OCI-LY1 (cell line): ENCODE measurements around the gene ALOX5.
"Not testable (repeated sequence)": the region's sequence is repeated elsewhere in the genome, so short reads cannot be mapped to it uniquely, and the experiment has no call there.

Experiments
- H2AFZ ChIP-seq: fragments of 200-600 bp; sonication (generic), shearing (Covaris generic); 2 replicates; pipeline ENCODE4 v1.6.0; 2014; ENCODE audit warnings: antibody characterized with exemption, mild to moderate bottlenecking, low read length
- H3F3A ChIP-seq: fragments of 200-600 bp; sonication (generic), shearing (Covaris generic); 2 replicates; pipeline ENCODE4 v1.6.0; 2014; ENCODE audit warnings: mild to moderate bottlenecking, antibody characterized with exemption, low read length, moderate library complexity; ENCODE audit not compliant: insufficient read depth
- H3K27ac ChIP-seq: fragments of 200-600 bp; sonication (generic); 2 replicates; pipeline ENCODE4 v1.5.1; 2014; ENCODE audit warnings: low read length, mixed run types, mild to moderate bottlenecking, low read depth; ENCODE audit not compliant: poor library complexity, severe bottlenecking
- H3K27me3 ChIP-seq: fragments of 200-600 bp; sonication (generic); 2 replicates; pipeline ENCODE4 v1.6.0; 2014; ENCODE audit warnings: antibody characterized with exemption, mild to moderate bottlenecking, low read length, moderate library complexity; ENCODE audit not compliant: insufficient read depth
- H3K36me3 ChIP-seq: fragments of 200-600 bp; sonication (generic); 2 replicates; pipeline ENCODE4 v1.6.1; 2014; ENCODE audit warnings: mild to moderate bottlenecking, antibody characterized with exemption, low read length, moderate library complexity, mixed read lengths; ENCODE audit not compliant: insufficient read depth
- H3K4me1 ChIP-seq: fragments of 200-600 bp; sonication (generic); 2 replicates; pipeline ENCODE4 v1.5.1; 2014; ENCODE audit warnings: mild to moderate bottlenecking, low read length, moderate library complexity; ENCODE audit not compliant: insufficient read depth, severe bottlenecking
- H3K4me2 ChIP-seq: fragments of 200-600 bp; sonication (generic), shearing (Covaris generic); 2 replicates; pipeline ENCODE4 v1.6.1; 2014; ENCODE audit warnings: low read length
- H3K4me3 ChIP-seq: fragments of 200-600 bp; sonication (generic); 2 replicates; pipeline ENCODE4 v1.5.1; 2014; ENCODE audit warnings: low read length, low read depth, mild to moderate bottlenecking, mixed read lengths; ENCODE audit not compliant: poor library complexity, severe bottlenecking
- H3K79me2 ChIP-seq: fragments of 200-600 bp; shearing (Covaris generic); 2 replicates; pipeline ENCODE4 v1.6.1; 2016; ENCODE audit warnings: mixed run types, low read length, mixed read lengths; ENCODE audit not compliant: insufficient read depth
- H3K9ac ChIP-seq: fragments of 200-600 bp; sonication (generic), shearing (Covaris generic); 2 replicates; pipeline ENCODE4 v1.6.1; 2014; ENCODE audit warnings: mild to moderate bottlenecking, low read length, mixed read lengths
- H3K9me2 ChIP-seq: fragments of 200-600 bp; sonication (generic), shearing (Covaris generic); 2 replicates; pipeline ENCODE4 v1.6.1; 2014; ENCODE audit warnings: low read depth, mild to moderate bottlenecking, low read length, mixed read lengths
- H3K9me3 ChIP-seq: fragments of 200-600 bp; shearing (Covaris generic); 2 replicates; pipeline ENCODE4 v1.6.1; 2014; ENCODE audit warnings: low read length, mixed read lengths
- H4K20me1 ChIP-seq: fragments of 200-600 bp; sonication (generic), shearing (Covaris generic); 2 replicates; pipeline ENCODE4 v1.6.0; 2016; ENCODE audit warnings: mild to moderate bottlenecking, low read length; ENCODE audit not compliant: insufficient read depth
- EZH2 ChIP-seq: fragments of 200-600 bp; sonication (generic), shearing (Covaris generic); IDR thresholded peaks from 2 replicates; pipeline ENCODE4 v1.8.0; 2017; ENCODE audit warnings: borderline replicate concordance, mixed run types, mild to moderate bottlenecking, antibody characterized with exemption, low read length, moderate library complexity, mixed read lengths
- TF ChIP-seq, protein P1 (sequence below): fragments of 200-600 bp; sonication (generic), shearing (Covaris generic); IDR thresholded peaks from 2 replicates; pipeline ENCODE4 v1.5.1; 2017; ENCODE audit warnings: mild to moderate bottlenecking, antibody characterized with exemption, low read length, moderate library complexity, mixed read lengths

The ALOX5 gene

DNA sequence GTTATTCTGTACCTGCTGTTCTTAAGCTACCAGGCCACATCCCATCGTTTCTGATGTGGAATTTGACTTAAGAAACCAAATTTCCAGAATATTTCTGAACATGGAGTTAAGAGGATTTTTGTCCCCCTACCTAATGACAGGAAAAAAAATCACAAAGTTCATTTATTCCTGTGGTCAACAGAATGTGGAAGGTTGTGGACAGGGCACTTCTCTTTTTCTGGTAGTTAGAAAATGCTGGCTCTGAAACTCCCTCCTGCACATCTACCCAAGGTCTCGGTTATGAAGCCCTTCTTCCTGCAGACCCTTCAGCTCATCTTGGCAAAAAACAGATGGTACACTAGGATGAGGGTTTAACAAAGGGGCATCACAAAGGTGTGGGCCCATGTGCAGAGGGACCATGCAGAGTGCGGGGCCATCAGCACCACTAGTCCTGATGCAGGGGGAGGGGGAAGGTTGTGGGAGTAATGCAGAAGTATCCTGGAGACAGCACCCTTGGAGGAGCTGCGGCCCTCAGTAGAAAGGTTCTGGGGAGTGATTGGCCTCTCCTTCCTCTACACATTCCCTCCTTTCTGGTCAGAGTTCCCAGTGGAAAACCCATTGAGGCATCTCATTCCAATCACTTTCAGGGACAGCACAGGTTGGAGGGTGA, 9.8 kb downstream of the ALOX5 start:
- H3K27ac ChIP-seq = no peak overlapping the region
- peaks cover 98% of the 10 kb centered on the region for H3K36me3 ChIP-seq
- H3K4me2 ChIP-seq = no peak overlapping the region
- H3K27me3 ChIP-seq = no peaks in the 10 kb centered on the region
- no peak overlapping the region for H3K4me3 ChIP-seq
- no peaks in the 10 kb centered on the region for H3K9me2 ChIP-seq
- no peak overlapping the region for H2AFZ ChIP-seq
- H3F3A ChIP-seq = no peaks in the 10 kb centered on the region
- H3K9me3 ChIP-seq = peaks cover 16% of the 10 kb centered on the region
- TF ChIP-seq, protein P1, sequence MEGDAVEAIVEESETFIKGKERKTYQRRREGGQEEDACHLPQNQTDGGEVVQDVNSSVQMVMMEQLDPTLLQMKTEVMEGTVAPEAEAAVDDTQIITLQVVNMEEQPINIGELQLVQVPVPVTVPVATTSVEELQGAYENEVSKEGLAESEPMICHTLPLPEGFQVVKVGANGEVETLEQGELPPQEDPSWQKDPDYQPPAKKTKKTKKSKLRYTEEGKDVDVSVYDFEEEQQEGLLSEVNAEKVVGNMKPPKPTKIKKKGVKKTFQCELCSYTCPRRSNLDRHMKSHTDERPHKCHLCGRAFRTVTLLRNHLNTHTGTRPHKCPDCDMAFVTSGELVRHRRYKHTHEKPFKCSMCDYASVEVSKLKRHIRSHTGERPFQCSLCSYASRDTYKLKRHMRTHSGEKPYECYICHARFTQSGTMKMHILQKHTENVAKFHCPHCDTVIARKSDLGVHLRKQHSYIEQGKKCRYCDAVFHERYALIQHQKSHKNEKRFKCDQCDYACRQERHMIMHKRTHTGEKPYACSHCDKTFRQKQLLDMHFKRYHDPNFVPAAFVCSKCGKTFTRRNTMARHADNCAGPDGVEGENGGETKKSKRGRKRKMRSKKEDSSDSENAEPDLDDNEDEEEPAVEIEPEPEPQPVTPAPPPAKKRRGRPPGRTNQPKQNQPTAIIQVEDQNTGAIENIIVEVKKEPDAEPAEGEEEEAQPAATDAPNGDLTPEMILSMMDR = no peak
- no peak for TF ChIP-seq EZH2
- no peaks in the 10 kb centered on the region for H4K20me1 ChIP-seq
- H3K4me1 ChIP-seq = peaks cover 7% of the 10 kb centered on the region
- H3K79me2 ChIP-seq = peaks cover 15% of the 10 kb centered on the region
- no peak overlapping the region for H3K9ac ChIP-seq

DNA sequence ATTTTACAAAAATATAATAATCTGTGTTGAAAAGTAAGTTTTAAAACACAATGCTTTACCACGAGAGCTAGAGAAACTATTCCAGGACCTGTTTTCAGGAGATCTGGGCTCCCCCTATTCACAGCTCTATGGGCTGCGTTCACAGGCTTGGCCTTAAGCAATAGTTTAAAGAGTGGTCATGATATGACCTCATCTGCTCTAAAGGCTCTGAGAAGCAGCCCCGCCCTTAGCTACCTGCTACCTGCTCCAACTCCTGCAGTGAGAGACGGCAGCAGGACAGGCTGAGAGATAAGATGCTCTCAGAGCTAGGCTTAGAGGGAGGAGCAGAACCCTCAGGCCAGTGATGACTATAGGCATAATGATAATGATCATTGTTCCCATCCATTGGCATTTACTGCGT, 12.6 kb downstream of the ALOX5 start:
- H3K9me2 ChIP-seq = no peaks in the 10 kb centered on the region
- no peak overlapping the region for H3K4me3 ChIP-seq
- H3K4me2 ChIP-seq = no peak overlapping the region
- no peaks in the 10 kb centered on the region for H3F3A ChIP-seq
- no peak overlapping the region for H3K27ac ChIP-seq
- peaks cover 16% of the 10 kb centered on the region for H3K9me3 ChIP-seq
- H3K4me1 ChIP-seq = no peaks in the 10 kb centered on the region
- peaks cover 5% of the 10 kb centered on the region; the same call in 1 of the 2 replicates for H3K79me2 ChIP-seq
- H3K27me3 ChIP-seq = no peaks in the 10 kb centered on the region
- H2AFZ ChIP-seq = no peak overlapping the region
- TF ChIP-seq, protein P1 = no peak
- no peak for TF ChIP-seq EZH2
- peaks cover 85% of the 10 kb centered on the region for H3K36me3 ChIP-seq
- no peaks in the 10 kb centered on the region for H4K20me1 ChIP-seq
- no peak overlapping the region for H3K9ac ChIP-seq

DNA sequence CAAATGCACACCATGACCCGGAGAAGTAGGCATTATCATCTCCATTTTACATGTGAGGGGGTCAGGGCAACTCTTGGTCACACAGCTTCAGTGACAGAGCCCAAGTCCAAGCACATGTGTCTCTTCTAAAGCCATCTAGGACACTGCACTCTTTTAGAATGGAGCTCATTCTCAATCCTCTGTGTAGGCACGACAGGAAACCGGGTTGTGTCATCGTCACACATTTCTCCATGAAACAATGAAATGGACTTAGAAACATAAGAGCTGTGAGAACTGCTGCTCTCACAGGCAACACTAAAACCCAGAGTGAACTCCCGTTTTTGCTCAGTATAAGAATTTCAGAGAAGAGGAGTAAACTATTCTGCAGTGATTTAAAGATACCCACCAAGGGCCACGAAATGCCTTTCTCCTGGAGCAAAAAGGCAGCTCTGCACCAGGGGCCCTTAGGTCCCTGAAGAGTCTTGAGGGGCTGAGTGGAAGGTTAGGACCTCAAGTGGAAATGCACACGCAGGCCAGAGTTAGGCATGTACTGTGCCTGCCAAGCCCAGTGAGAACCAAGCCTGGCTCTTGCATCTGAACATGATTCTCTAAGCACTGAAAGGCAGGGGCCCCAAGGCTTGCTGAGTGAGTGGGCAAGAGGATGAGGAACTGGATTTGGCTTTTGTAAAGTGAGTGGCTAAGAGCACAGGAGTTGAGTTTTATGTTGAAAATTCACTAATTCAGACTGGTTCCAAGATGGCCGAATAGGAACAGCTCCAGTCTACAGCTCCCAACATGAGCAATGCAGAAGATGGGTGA, 13.3 kb downstream of the ALOX5 start:
- no peaks in the 10 kb centered on the region for H3K4me1 ChIP-seq
- H3F3A ChIP-seq = no peaks in the 10 kb centered on the region
- no peak overlapping the region for H3K4me3 ChIP-seq
- H3K79me2 ChIP-seq = 0 out of 2 replicates have a peak, but pooled peaks cover 5% of the 10 kb centered on the region
- H3K9me2 ChIP-seq = no peaks in the 10 kb centered on the region
- no peaks in the 10 kb centered on the region for H3K27me3 ChIP-seq
- no peak overlapping the region for H3K4me2 ChIP-seq
- peaks cover 79% of the 10 kb centered on the region for H3K36me3 ChIP-seq
- H4K20me1 ChIP-seq = no peaks in the 10 kb centered on the region
- no peak overlapping the region for H3K9ac ChIP-seq
- H2AFZ ChIP-seq = no peak overlapping the region
- TF ChIP-seq, protein P1 = no peak
- TF ChIP-seq EZH2 = no peak
- H3K27ac ChIP-seq = no peak overlapping the region
- H3K9me3 ChIP-seq = peaks cover 16% of the 10 kb centered on the region

DNA sequence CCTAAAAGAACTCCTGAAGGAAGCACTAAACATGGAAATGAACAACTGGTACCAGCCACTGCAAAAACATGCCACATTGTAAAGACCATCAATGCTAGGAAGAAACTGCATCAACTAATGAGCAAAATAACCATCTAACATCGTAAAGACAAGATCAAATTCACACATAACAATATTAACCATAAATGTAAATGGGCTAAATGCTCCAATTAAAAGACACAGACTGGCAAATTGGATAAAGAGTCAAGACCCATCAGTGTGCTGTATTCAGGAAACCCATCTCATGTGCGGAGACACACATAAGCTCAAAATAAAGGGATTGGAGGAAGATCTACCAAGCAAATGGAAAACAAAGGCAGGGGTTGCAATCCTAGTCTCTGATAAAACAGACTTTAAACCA, 15.7 kb downstream of the ALOX5 start:
- not testable (repeated sequence) for H3K27me3 ChIP-seq, H3K4me1 ChIP-seq, H3K27ac ChIP-seq, H3F3A ChIP-seq, H3K79me2 ChIP-seq, H2AFZ ChIP-seq, H3K9ac ChIP-seq, H3K4me2 ChIP-seq, H3K9me2 ChIP-seq, H4K20me1 ChIP-seq, H3K4me3 ChIP-seq
- Histone ChIP-seq H3K9me3 (peaks cover 13% of the 10 kb centered on the region), H3K36me3 (peaks cover 69% of the 10 kb centered on the region)

DNA sequence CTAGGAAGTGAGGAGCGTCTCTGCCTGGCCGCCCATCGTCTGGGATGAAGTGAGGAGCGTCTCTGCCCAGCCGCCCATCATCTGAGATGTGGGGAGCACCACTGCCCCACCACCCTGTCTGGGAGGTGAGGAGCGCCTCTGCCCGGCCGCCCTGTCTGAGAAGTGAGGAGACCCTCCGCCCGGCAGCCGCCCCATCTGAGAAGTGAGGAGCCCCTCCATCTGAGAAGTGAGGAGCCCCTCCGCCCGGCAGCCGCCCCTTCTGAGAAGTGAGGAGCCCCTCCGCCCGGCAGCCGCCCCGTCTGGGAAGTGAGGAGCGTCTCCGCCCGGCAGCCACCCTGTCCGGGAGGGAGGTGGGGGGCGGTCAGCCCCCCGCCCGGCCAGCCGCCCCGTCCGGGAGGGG, 17.6 kb downstream of the ALOX5 start:
- not testable (repeated sequence) for H3K4me2 ChIP-seq, H3K4me3 ChIP-seq, H3K9ac ChIP-seq, H2AFZ ChIP-seq, H4K20me1 ChIP-seq, H3K4me1 ChIP-seq, H3K27ac ChIP-seq, H3F3A ChIP-seq, H3K27me3 ChIP-seq, H3K79me2 ChIP-seq, H3K9me2 ChIP-seq
- Histone ChIP-seq H3K9me3 (peaks cover 15% of the 10 kb centered on the region), H3K36me3 (peaks cover 71% of the 10 kb centered on the region)
